Chondrocyte (in vitro differentiated cells): Measurements from ENCODE around the gene SRCIN1. TPM values are rescaled to one million over a fixed set of nuclear protein-coding genes. Genes with fewer than 3 reads are reported as not detected.
A peak's percentile ranks its signal among the peaks of the same experiment; 100 is the strongest.
"Not testable (repeated sequence)": the region's sequence is repeated elsewhere in the genome, so short reads cannot be mapped to it uniquely, and the experiment has no call there.

Experiments
- DNase-seq: peaks from one replicate; pipeline ENCODE4 v3.0.0; 2021; ENCODE audit warnings: mixed read lengths, low spot score
- H3K27ac Mint-ChIP-seq: one replicate; pipeline ENCODE4 v1.8.0; 2021; ENCODE audit warnings: mild to moderate bottlenecking, moderate library complexity, mixed read lengths; ENCODE audit not compliant: unreplicated experiment
- H3K27me3 Mint-ChIP-seq: 2 replicates; pipeline ENCODE4 v1.8.0; 2021; ENCODE audit warnings: low read depth, mixed read lengths
- H3K36me3 Mint-ChIP-seq: 2 replicates; pipeline ENCODE4 v1.8.0; 2021; ENCODE audit warnings: low read depth, mixed read lengths
- H3K4me1 Mint-ChIP-seq: 2 replicates; pipeline ENCODE4 v1.8.0; 2021; ENCODE audit warnings: low read depth, mild to moderate bottlenecking, mixed read lengths
- H3K4me3 Mint-ChIP-seq: one replicate; pipeline ENCODE4 v1.8.0; 2021; ENCODE audit warnings: mild to moderate bottlenecking, moderate library complexity, mixed read lengths; ENCODE audit not compliant: unreplicated experiment
- H3K9me3 Mint-ChIP-seq: 2 replicates; pipeline ENCODE4 v1.8.0; 2021; ENCODE audit warnings: low read depth, mixed read lengths
- total RNA-seq: library from RNA; stranded (reverse); gene quantifications from 3 replicates; pipeline ENCODE4 v1.2.1, GENCODE V29; 2021
- TF ChIP-seq, protein P1 (sequence below): fragments of 200-600 bp; sonication (generic); IDR thresholded peaks from 2 replicates; pipeline ENCODE4 v1.5.0; 2021; ENCODE audit warnings: antibody characterized with exemption, mild to moderate bottlenecking, moderate library complexity

Gene SRCIN1
- total RNA-seq, 1 donor from 2014 or later, result 0.30 TPM

DNA sequence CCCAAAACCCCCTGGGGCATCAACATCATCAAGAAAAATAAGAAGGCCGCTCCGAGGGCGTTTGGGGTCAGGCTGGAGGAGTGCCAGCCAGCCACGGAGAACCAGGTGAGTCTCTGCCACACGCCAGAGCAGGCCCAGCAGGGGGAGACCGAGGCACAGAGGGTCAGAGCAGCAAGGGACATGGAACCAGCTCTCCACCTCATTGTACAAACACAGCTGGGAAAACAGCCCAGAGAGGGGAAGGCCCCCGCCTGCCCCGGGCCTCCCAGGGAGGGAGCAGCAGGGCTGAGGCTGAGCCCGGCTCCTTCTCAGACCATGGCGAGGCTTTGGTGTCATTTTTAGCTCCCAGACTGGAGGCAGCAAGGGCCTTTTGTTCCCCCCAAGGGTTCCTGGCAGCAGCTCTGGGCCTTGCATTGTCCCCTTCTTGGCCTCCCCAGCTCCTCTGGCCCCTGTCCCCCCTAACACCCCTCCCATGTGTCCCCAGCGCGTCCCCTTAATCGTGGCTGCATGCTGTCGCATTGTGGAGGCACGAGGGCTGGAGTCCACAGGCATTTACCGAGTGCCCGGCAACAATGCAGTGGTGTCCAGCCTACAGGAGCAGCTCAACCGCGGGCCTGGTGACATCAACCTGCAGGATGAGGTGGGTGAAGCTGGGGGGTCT lies 123.6 kb downstream of the SRCIN1 start:
- TF ChIP-seq, protein P1, sequence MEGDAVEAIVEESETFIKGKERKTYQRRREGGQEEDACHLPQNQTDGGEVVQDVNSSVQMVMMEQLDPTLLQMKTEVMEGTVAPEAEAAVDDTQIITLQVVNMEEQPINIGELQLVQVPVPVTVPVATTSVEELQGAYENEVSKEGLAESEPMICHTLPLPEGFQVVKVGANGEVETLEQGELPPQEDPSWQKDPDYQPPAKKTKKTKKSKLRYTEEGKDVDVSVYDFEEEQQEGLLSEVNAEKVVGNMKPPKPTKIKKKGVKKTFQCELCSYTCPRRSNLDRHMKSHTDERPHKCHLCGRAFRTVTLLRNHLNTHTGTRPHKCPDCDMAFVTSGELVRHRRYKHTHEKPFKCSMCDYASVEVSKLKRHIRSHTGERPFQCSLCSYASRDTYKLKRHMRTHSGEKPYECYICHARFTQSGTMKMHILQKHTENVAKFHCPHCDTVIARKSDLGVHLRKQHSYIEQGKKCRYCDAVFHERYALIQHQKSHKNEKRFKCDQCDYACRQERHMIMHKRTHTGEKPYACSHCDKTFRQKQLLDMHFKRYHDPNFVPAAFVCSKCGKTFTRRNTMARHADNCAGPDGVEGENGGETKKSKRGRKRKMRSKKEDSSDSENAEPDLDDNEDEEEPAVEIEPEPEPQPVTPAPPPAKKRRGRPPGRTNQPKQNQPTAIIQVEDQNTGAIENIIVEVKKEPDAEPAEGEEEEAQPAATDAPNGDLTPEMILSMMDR, result peak; percentile 27
- peaks cover 26% of the 10 kb centered on the region for H3K36me3 Mint-ChIP-seq
- H3K4me1 Mint-ChIP-seq, result peaks cover 41% of the 10 kb centered on the region
- H3K27ac Mint-ChIP-seq, H3K27me3 Mint-ChIP-seq, H3K9me3 Mint-ChIP-seq, DNase-seq, H3K4me3 Mint-ChIP-seq: not testable (repeated sequence)

Other genes with a start within 250 kb of the SRCIN1 start
- 109 to 165 TPM (median 157 TPM) in 3 replicates for gene ARHGAP23, start 177.5 kb downstream of the SRCIN1 start, total RNA-seq
- gene EPOP, start 69.0 kb upstream of the SRCIN1 start, total RNA-seq, result 1.2 to 3.4 TPM (median 2.8 TPM) in 3 replicates
- gene MLLT6, start 99.3 kb upstream of the SRCIN1 start, total RNA-seq, result 44.9 to 64.2 TPM (median 50.0 TPM) in 3 replicates
- 17.2 to 18.4 TPM (median 17.9 TPM) in 3 replicates for gene CISD3, start 124.4 kb upstream of the SRCIN1 start, total RNA-seq
- 50.7 to 56.1 TPM (median 55.2 TPM) in 3 replicates for gene PCGF2, start 142.4 kb upstream of the SRCIN1 start, total RNA-seq
- 118 to 156 TPM (median 120 TPM) in 3 replicates for gene PSMB3, start 146.8 kb upstream of the SRCIN1 start, total RNA-seq
- 55.5 to 66.8 TPM (median 58.7 TPM) in 3 replicates for gene PIP4K2B, start 193.6 kb upstream of the SRCIN1 start, total RNA-seq
- 8.3 to 13.5 TPM (median 11.8 TPM) in 3 replicates for gene CWC25, start 219.4 kb upstream of the SRCIN1 start, total RNA-seq
- 916 to 959 TPM (median 937 TPM) in 3 replicates for gene RPL23, start 247.8 kb upstream of the SRCIN1 start, total RNA-seq